B cell (primary cell): ENCODE measurements around the gene ATP10A. TPM values are rescaled to one million over a fixed set of nuclear protein-coding genes. Genes with fewer than 3 reads are reported as not detected.

Experiments
- ATAC-seq: fragments of 200-7000 bp; cut with Tn5 transposase; one replicate; pipeline ENCODE4 v1.10.0; 2021; ENCODE audit warnings: low read depth, mild to moderate bottlenecking, moderate number of reproducible peaks, moderate library complexity
- CTCF ChIA-PET: fragments of 350-600 bp; sonication (Branson Sonifier 250); formaldehyde crosslinking; loops from one replicate; lab custom pipeline; 2021; ENCODE audit warnings: antibody characterized with exemption, inconsistent platforms; lab: Charles Lee
- POLR2A ChIA-PET: fragments of 350-600 bp; sonication (Branson Sonifier 250); formaldehyde crosslinking; loops from one replicate; lab custom pipeline; 2021; ENCODE audit warnings: antibody characterized with exemption; lab: Charles Lee
- DNase-seq: peaks from one replicate; pipeline ENCODE4 v3.0.0; 2013
- H2AFZ ChIP-seq: 2 replicates; pipeline ENCODE4 v1.6.1; 2012; ENCODE audit warnings: mild to moderate bottlenecking, low read depth, low read length; ENCODE audit not compliant: insufficient read depth, poor library complexity, severe bottlenecking
- H3K27ac ChIP-seq, 2 donors: 1 replicate in 1 of 2; 2 replicates in 1 of 2; pipeline ENCODE4 v1.5.1; 2012 to 2013; ENCODE audit warnings: low read length in 2 of 2, mild to moderate bottlenecking in 2 of 2, moderate library complexity in 1 of 2
- H3K27me3 ChIP-seq, 4 experiments: fragments of 200-600 bp in 1 of 4; sonication (generic) in 1 of 4; replicated peaks in 1 of 4; 1 replicate in 2 of 4; 2 replicates in 2 of 4; pipeline versions ENCODE4 v1.6.1 to v1.7.0; 2013 to 2016; ENCODE audit warnings: low read length in 3 of 4, mild to moderate bottlenecking in 2 of 4, mixed read lengths in 1 of 4, moderate library complexity in 1 of 4; ENCODE audit not compliant: insufficient read depth in 4 of 4, control insufficient read depth in 3 of 4; ENCODE audit errors: control extremely low read depth in 1 of 4
- H3K36me3 ChIP-seq, 2 experiments: replicated peaks in 1 of 2; 1 replicate in 1 of 2; 2 replicates in 1 of 2; pipeline versions ENCODE4 v1.6.1 to v1.7.1; 2013; ENCODE audit warnings: low read length in 1 of 2; ENCODE audit not compliant: insufficient read depth in 2 of 2, control insufficient read depth in 1 of 2; ENCODE audit errors: control extremely low read depth in 1 of 2, extremely low read depth in 1 of 2
- H3K4me1 ChIP-seq, 2 donors: fragments of 200-600 bp in 1 of 2; sonication (generic) in 1 of 2; 1 replicate in 1 of 2; 2 replicates in 1 of 2; pipeline versions ENCODE4 v1.5.1 to v1.6.1; 2013 to 2017; ENCODE audit warnings: low read length in 2 of 2; ENCODE audit not compliant: control insufficient read depth in 2 of 2, insufficient read depth in 2 of 2
- H3K4me2 ChIP-seq: replicated peaks from 2 replicates; pipeline ENCODE3; 2012; ENCODE audit warnings: mild to moderate bottlenecking, low read depth, low read length; ENCODE audit not compliant: poor library complexity, severe bottlenecking
- H3K4me3 ChIP-seq, 5 experiments: fragments of 200-600 bp in 1 of 5; sonication (generic) in 1 of 5; 1 replicate in 3 of 5; 2 replicates in 2 of 5; pipeline versions ENCODE4 v1.5.1 to v1.7.0; 2011 to 2016; ENCODE audit warnings: low read length in 4 of 5, mild to moderate bottlenecking in 4 of 5, low read depth in 2 of 5, control low read depth in 1 of 5, moderate library complexity in 1 of 5; ENCODE audit not compliant: insufficient read depth in 1 of 5; ENCODE audit errors: control extremely low read depth in 1 of 5, extremely low read depth in 1 of 5
- H3K79me2 ChIP-seq: fragments of 200-600 bp; sonication (generic); one replicate; pipeline ENCODE4 v1.6.0; 2016; ENCODE audit warnings: low read length; ENCODE audit not compliant: control insufficient read depth, insufficient read depth
- H3K9ac ChIP-seq: fragments of 200-600 bp; sonication (generic); 2 replicates; pipeline ENCODE4 v1.6.1; 2017; ENCODE audit warnings: mild to moderate bottlenecking, low read length, moderate library complexity
- H3K9me3 ChIP-seq, 3 donors: one replicate each; pipeline versions ENCODE4 v1.6.1 to v1.7.1; 2013; ENCODE audit warnings: low read length in 2 of 3; ENCODE audit not compliant: control insufficient read depth in 2 of 3, insufficient read depth in 1 of 3; ENCODE audit errors: control extremely low read depth in 1 of 3
- H4K20me1 ChIP-seq: 2 replicates; pipeline ENCODE4 v1.6.0; 2012; ENCODE audit warnings: mild to moderate bottlenecking, low read length; ENCODE audit not compliant: insufficient read depth, control insufficient read depth, poor library complexity, severe bottlenecking
- H3K27ac Mint-ChIP-seq: one replicate; pipeline ENCODE4 v1.8.0; 2021; ENCODE audit warnings: mixed read lengths
- H3K27me3 Mint-ChIP-seq: one replicate; pipeline ENCODE4 v1.8.0; 2021; ENCODE audit warnings: mixed read lengths
- H3K4me1 Mint-ChIP-seq: one replicate; pipeline ENCODE4 v1.8.0; 2021; ENCODE audit warnings: mixed read lengths
- H3K4me3 Mint-ChIP-seq: one replicate; pipeline ENCODE4 v1.8.0; 2021; ENCODE audit warnings: mixed read lengths
- H3K9me3 Mint-ChIP-seq: one replicate; pipeline ENCODE4 v1.8.0; 2022; ENCODE audit warnings: mixed read lengths; ENCODE audit not compliant: insufficient read depth
- EZH2 ChIP-seq: IDR thresholded peaks from 2 replicates; pipeline ENCODE4 v1.6.1; 2012; ENCODE audit warnings: borderline replicate concordance, low read depth, mild to moderate bottlenecking, moderate library complexity, low read length; ENCODE audit not compliant: insufficient read depth, poor library complexity, severe bottlenecking
- WGBS: methylation state at CpG from one replicate; pipeline ENCODE4 v1.1.5; 2013; ENCODE audit warnings: missing lambda C conversion rate; ENCODE audit not compliant: insufficient coverage; 5-methylcytosine and 5-hydroxymethylcytosine counted together
- intact Hi-C: fragments of 100-400 bp; cut with micrococcal nuclease; formaldehyde crosslinking; loops from one replicate; pipeline ENCODE4 v1.10.0; 2022
- polyA plus RNA-seq: library from polyadenylated mRNA; depleted of rRNA; stranded (reverse); fragments of >200 nt; gene quantifications from 2 replicates; pipeline ENCODE4 v1.2.3, GENCODE V29; 2012
- small RNA-seq: library from RNA; depleted of rRNA; stranded (forward); fragments of <200 nt; gene quantifications from one replicate; pipeline ENCODE3, GENCODE V24; 2012; ENCODE audit warnings: low replicate concordance, low read depth; ENCODE audit not compliant: insufficient read length
- total RNA-seq, 2 donors: library from RNA; stranded (reverse); fragments of 120-200 nt in 1 of 2; gene quantifications; 1 replicate in 1 of 2; 2 replicates in 1 of 2; pipeline versions ENCODE4 v1.2.3 to v1.2.4, GENCODE V29; 2013 to 2022
- TF ChIP-seq, protein P1 (sequence below): fragments of 200-600 bp; IDR thresholded peaks from one replicate; pipeline ENCODE4 v1.8.0; 2022; ENCODE audit warnings: antibody characterized with exemption, mild to moderate bottlenecking

The ATP10A gene
- total and polyA plus RNA-seq, 2 donors (not counting 1 experiment from before 2014, with no cell fraction given) = 0.21 to 0.22 TPM

DNA sequence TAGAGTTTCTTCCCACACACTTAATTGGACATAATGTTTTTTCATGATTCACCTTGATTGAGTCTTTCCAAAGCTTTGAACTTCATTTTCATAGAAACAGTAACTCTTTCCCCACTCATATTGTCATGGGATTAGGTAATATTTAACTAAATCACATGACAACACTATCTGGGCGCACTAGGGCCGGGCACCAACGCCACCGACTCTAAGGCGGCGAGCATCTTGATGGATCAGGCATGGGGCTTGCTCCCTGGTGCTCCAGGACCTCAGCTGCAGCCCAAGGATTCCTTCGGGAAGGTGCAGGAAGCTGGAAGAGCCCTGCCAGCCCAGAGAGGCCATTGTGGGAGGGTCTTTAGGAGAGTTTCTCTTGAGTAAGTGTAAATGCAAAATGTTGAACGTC, 231.2 kb downstream of the ATP10A start:
- H3K9ac ChIP-seq = no peak overlapping the region
- ChIA-PET CTCF (no interaction called here), POLR2A (no interaction called here)
- 86% methylated on average over 8 of the region's 8 CpGs for WGBS
- no peak overlapping the region for H3K27ac ChIP-seq
- H3K27ac Mint-ChIP-seq = no peak overlapping the region
- H4K20me1 ChIP-seq = no peaks in the 10 kb centered on the region
- no peaks in the 10 kb centered on the region for H3K36me3 ChIP-seq
- no peaks in the 10 kb centered on the region for H3K27me3 ChIP-seq
- H2AFZ ChIP-seq = no peak overlapping the region
- peaks cover 11% of the 10 kb centered on the region for H3K9me3 Mint-ChIP-seq
- H3K4me3 Mint-ChIP-seq = no peak overlapping the region
- no peak overlapping the region for H3K4me2 ChIP-seq
- intact Hi-C loops = no loop called here
- no peaks in the 10 kb centered on the region for H3K4me1 ChIP-seq
- DNase-seq (no peak), ATAC-seq (no peak)
- TF ChIP-seq, protein P1, sequence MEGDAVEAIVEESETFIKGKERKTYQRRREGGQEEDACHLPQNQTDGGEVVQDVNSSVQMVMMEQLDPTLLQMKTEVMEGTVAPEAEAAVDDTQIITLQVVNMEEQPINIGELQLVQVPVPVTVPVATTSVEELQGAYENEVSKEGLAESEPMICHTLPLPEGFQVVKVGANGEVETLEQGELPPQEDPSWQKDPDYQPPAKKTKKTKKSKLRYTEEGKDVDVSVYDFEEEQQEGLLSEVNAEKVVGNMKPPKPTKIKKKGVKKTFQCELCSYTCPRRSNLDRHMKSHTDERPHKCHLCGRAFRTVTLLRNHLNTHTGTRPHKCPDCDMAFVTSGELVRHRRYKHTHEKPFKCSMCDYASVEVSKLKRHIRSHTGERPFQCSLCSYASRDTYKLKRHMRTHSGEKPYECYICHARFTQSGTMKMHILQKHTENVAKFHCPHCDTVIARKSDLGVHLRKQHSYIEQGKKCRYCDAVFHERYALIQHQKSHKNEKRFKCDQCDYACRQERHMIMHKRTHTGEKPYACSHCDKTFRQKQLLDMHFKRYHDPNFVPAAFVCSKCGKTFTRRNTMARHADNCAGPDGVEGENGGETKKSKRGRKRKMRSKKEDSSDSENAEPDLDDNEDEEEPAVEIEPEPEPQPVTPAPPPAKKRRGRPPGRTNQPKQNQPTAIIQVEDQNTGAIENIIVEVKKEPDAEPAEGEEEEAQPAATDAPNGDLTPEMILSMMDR = no peak
- no peak for TF ChIP-seq EZH2
- no peak overlapping the region for H3K4me3 ChIP-seq
- no peaks in the 10 kb centered on the region for H3K79me2 ChIP-seq
- peaks cover 0 to 7% (median 0%) of the 10 kb centered on the region in 3 donors for H3K9me3 ChIP-seq
- H3K27me3 Mint-ChIP-seq = peaks cover 3% of the 10 kb centered on the region
- H3K4me1 Mint-ChIP-seq = no peaks in the 10 kb centered on the region

Small RNAs within 50 kb of the gene (small RNA-seq; reads per million reads assigned to genes)
- gene MIR4715 (not detected), gene RNA5SP390 (not detected)
